ENCODE results near the gene GALNT9. TPM values are rescaled to one million over a fixed set of nuclear protein-coding genes. Genes with fewer than 3 reads are reported as not detected.

The GALNT9 gene
- total RNA-seq, 2 donors from 2014 or later = 0.14 to 1.0 TPM

GRCh38 chr12:132261328-132262138, 67.9 kb downstream of the GALNT9 start:
- H3K9me3 ChIP-seq = no peaks in the 10 kb centered on the region
- no peak for TF ChIP-seq CTCF (IDR thresholded peaks at IDR 0.05)
- WGBS = 81% methylated on average over 11 of the region's 13 CpGs
- H3K4me3 ChIP-seq = no peak overlapping the region
- H3K27me3 ChIP-seq (replicated peaks; ENCODE audit: insufficient read depth) = peaks cover 2% of the 10 kb centered on the region
- no peak overlapping the region for H3K27ac ChIP-seq
- no peaks in the 10 kb centered on the region for H3K36me3 ChIP-seq
- no peaks in the 10 kb centered on the region for H3K4me1 ChIP-seq (replicated peaks)
- intact Hi-C loops (cut with DNase I) = no loop called here
- no peak for DNase-seq (ENCODE audit: low spot score)

GRCh38 chr12:132260721-132261120, 68.7 kb downstream of the GALNT9 start:
- H3K4me3 ChIP-seq = no peak overlapping the region
- no peak overlapping the region for H3K27ac ChIP-seq
- H3K4me1 ChIP-seq (replicated peaks) = no peaks in the 10 kb centered on the region
- peaks cover under 1% of the 10 kb centered on the region for H3K27me3 ChIP-seq (replicated peaks; ENCODE audit: insufficient read depth)
- no peak for TF ChIP-seq CTCF (IDR thresholded peaks at IDR 0.05)
- TF ChIP-seq POLR2A (IDR thresholded peaks at IDR 0.05) = no peak
- TF ChIP-seq POLR2AphosphoS5 (IDR thresholded peaks at IDR 0.05) = no peak
- 88% methylated on average over 29 of the region's 29 CpGs for WGBS
- intact Hi-C loops (cut with DNase I) = no loop called here
- H3K9me3 ChIP-seq = no peaks in the 10 kb centered on the region
- DNase-seq (ENCODE audit: low spot score) = no peak
- no peaks in the 10 kb centered on the region for H3K36me3 ChIP-seq

- no peak overlapping the region for H3K27ac ChIP-seq
- intact Hi-C loops (cut with DNase I) = no loop called here
- no peaks in the 10 kb centered on the region for H3K27me3 ChIP-seq (replicated peaks; ENCODE audit: insufficient read depth)
- no peaks in the 10 kb centered on the region for H3K9me3 ChIP-seq
- H3K36me3 ChIP-seq = no peaks in the 10 kb centered on the region
- H3K4me3 ChIP-seq = no peak overlapping the region
- no peaks in the 10 kb centered on the region for H3K4me1 ChIP-seq (replicated peaks)
- 79% methylated on average over 22 of the region's 25 CpGs for WGBS
- no peak for DNase-seq (ENCODE audit: low spot score)
- TF ChIP-seq CTCF (IDR thresholded peaks at IDR 0.05) (no peak), POLR2AphosphoS5 (IDR thresholded peaks at IDR 0.05) (no peak), POLR2A (IDR thresholded peaks at IDR 0.05) (no peak)
Observed at GRCh38 chr12:132259872-132260695, 69.3 kb downstream of the GALNT9 start.

- Histone ChIP-seq H3K27me3 (replicated peaks; ENCODE audit: insufficient read depth) (no peaks in the 10 kb centered on the region), H3K27ac (no peak overlapping the region), H3K4me1 (replicated peaks) (no peaks in the 10 kb centered on the region), H3K9me3 (no peaks in the 10 kb centered on the region), H3K36me3 (no peaks in the 10 kb centered on the region), H3K4me3 (no peak overlapping the region)
- intact Hi-C loops (cut with DNase I) = no loop called here
- no peak for DNase-seq (ENCODE audit: low spot score)
- TF ChIP-seq POLR2A (IDR thresholded peaks at IDR 0.05) = no peak
- TF ChIP-seq POLR2AphosphoS5 (IDR thresholded peaks at IDR 0.05) = no peak
- WGBS = 70% methylated on average over 15 of the region's 15 CpGs
Observed at GRCh38 chr12:132259364-132259871, 70.0 kb downstream of the GALNT9 start.

GRCh38 chr12:132258543-132258942, 70.8 kb downstream of the GALNT9 start:
- Histone ChIP-seq H3K9me3 (no peaks in the 10 kb centered on the region), H3K4me3 (no peak overlapping the region), H3K27ac (no peak overlapping the region), H3K4me1 (replicated peaks) (no peaks in the 10 kb centered on the region), H3K36me3 (no peaks in the 10 kb centered on the region), H3K27me3 (replicated peaks; ENCODE audit: insufficient read depth) (no peaks in the 10 kb centered on the region)
- TF ChIP-seq POLR2A (IDR thresholded peaks at IDR 0.05) (no peak), POLR2AphosphoS5 (IDR thresholded peaks at IDR 0.05) (no peak), CTCF (IDR thresholded peaks at IDR 0.05) (no peak)
- 87% methylated on average over 17 of the region's 17 CpGs for WGBS
- no peak for DNase-seq (ENCODE audit: low spot score)
- intact Hi-C loops (cut with DNase I) = no loop called here

All from prostate gland (tissue), 2 donors.